K562 (cell line): Measurements from ENCODE around the gene LAMA5. TPM values are rescaled to one million over a fixed set of nuclear protein-coding genes. Genes with fewer than 3 reads are reported as not detected.

Experiments used
- ARID1B ChIP-seq: fragments of 450-650 bp; IDR thresholded peaks from 2 replicates; pipeline ENCODE4 v1.6.1; 2016; ENCODE audit warnings: antibody characterized with exemption, mild to moderate bottlenecking, inconsistent platforms
- BACH1 ChIP-seq: fragments of 200-800 bp; sonication (Bioruptor generic); IDR thresholded peaks from 2 replicates; pipeline ENCODE4 v1.6.1; 2016; ENCODE audit warnings: missing genetic modification characterization, missing compliant biosample characterization
- CEBPG ChIP-seq, 3 experiments: fragments of 200-800 bp in 1 of 3; sonication (Bioruptor generic) in 1 of 3; sonication (generic) in 1 of 3; formaldehyde crosslinking in 1 of 3; IDR thresholded peaks in 2 of 3; conservative IDR thresholded peaks in 1 of 3; 2 replicates each; pipeline versions ENCODE4 v1.6.1 to v1.8.0; 2016 to 2022; ENCODE audit warnings: missing compliant biosample characterization in 2 of 3, missing genetic modification characterization in 2 of 3, mild to moderate bottlenecking in 1 of 3, missing genetic modification reagents in 1 of 3
- FIP1L1 ChIP-seq: fragments of 200-400 bp; formaldehyde crosslinking; IDR thresholded peaks from 2 replicates; pipeline ENCODE4 v1.6.1; 2018; ENCODE audit warnings: mild to moderate bottlenecking, low read depth, low read length; ENCODE audit not compliant: poor library complexity, severe bottlenecking
- HIVEP1 ChIP-seq: fragments of 250-450 bp; sonication (Bioruptor Pico); IDR thresholded peaks from 2 replicates; pipeline ENCODE4 v1.4.0; 2020; ENCODE audit warnings: mild to moderate bottlenecking
- HMGN3 ChIP-seq: IDR thresholded peaks from 2 replicates; pipeline ENCODE4 v1.6.1; 2011; ENCODE audit warnings: borderline replicate concordance, low read depth, mild to moderate bottlenecking, mixed read lengths, low read length; ENCODE audit not compliant: insufficient read length; ENCODE audit errors: extremely low read depth
- HNRNPL ChIP-seq: fragments of 200-400 bp; formaldehyde crosslinking; IDR thresholded peaks from 2 replicates; pipeline ENCODE4 v1.6.1; 2017; ENCODE audit warnings: low read depth, mild to moderate bottlenecking, low read length
- KLF1 ChIP-seq: fragments of 450-650 bp; IDR thresholded peaks from 2 replicates; pipeline ENCODE4 v1.6.1; 2016; ENCODE audit warnings: missing genetic modification characterization, missing compliant biosample characterization
- LEF1 ChIP-seq: fragments of 450-650 bp; IDR thresholded peaks from 2 replicates; pipeline ENCODE4 v1.6.1; 2016; ENCODE audit warnings: mild to moderate bottlenecking
- MAZ ChIP-seq, 2 experiments: fragments of 450-650 bp in 1 of 2; sonication (generic) in 1 of 2; formaldehyde crosslinking; IDR thresholded peaks in 1 of 2; conservative IDR thresholded peaks in 1 of 2; 2 replicates each; pipeline versions ENCODE4 v1.4.0 to v1.5.0; 2020; ENCODE audit warnings: mild to moderate bottlenecking in 1 of 2, missing genetic modification reagents in 1 of 2
- MEF2A ChIP-seq: IDR thresholded peaks from 2 replicates; pipeline ENCODE4 v1.6.1; 2011; ENCODE audit warnings: low read depth, mild to moderate bottlenecking, low read length, moderate library complexity; ENCODE audit not compliant: control insufficient read depth
- MTA2 ChIP-seq: fragments of 450-650 bp; IDR thresholded peaks from 2 replicates; pipeline ENCODE4 v1.6.1; 2016; ENCODE audit warnings: low read depth
- MYBL2 ChIP-seq, 2 experiments: fragments of 450-650 bp in 1 of 2; sonication (generic) in 1 of 2; formaldehyde crosslinking in 1 of 2; IDR thresholded peaks; 2 replicates each; pipeline versions ENCODE4 v1.6.1 to v1.8.1; 2017 to 2022; ENCODE audit warnings: borderline replicate concordance in 1 of 2, inconsistent platforms in 1 of 2, low read depth in 1 of 2, mild to moderate bottlenecking in 1 of 2, missing genetic modification reagents in 1 of 2, moderate library complexity in 1 of 2
- NEUROD1 ChIP-seq: fragments of 150-350 bp; IDR thresholded peaks from 2 replicates; pipeline ENCODE4 v1.6.1; 2014; ENCODE audit warnings: borderline replicate concordance, low read length, low read depth; ENCODE audit not compliant: partially characterized antibody
- NFE2 ChIP-seq: IDR thresholded peaks from 2 replicates; pipeline ENCODE4 v1.6.1; 2014; ENCODE audit warnings: antibody characterized with exemption, low read depth
- NUFIP1 ChIP-seq: fragments of 450-650 bp; IDR thresholded peaks from 2 replicates; pipeline ENCODE4 v1.6.1; 2018; ENCODE audit not compliant: partially characterized antibody
- POLR2A ChIP-seq: fragments of 450-650 bp; conservative IDR thresholded peaks from 2 replicates; pipeline ENCODE4 v1.6.1; 2016
- RBFOX2 ChIP-seq: fragments of 200-400 bp; formaldehyde crosslinking; IDR thresholded peaks from 2 replicates; pipeline ENCODE4 v1.6.1; 2017; ENCODE audit warnings: low read depth, mild to moderate bottlenecking, low read length, moderate library complexity
- ZNF224 ChIP-seq: sonication (generic); formaldehyde crosslinking; IDR thresholded peaks from 2 replicates; pipeline ENCODE4 v1.8.0; 2022; ENCODE audit warnings: mild to moderate bottlenecking, missing genetic modification reagents
- ZNF584 ChIP-seq: fragments of 200-800 bp; sonication (Bioruptor generic); IDR thresholded peaks from 2 replicates; pipeline ENCODE4 v1.6.1; 2016; ENCODE audit warnings: low read depth, mild to moderate bottlenecking, missing genetic modification characterization, missing compliant biosample characterization
- polyA plus RNA-seq, 8 experiments: library from polyadenylated mRNA; depleted of rRNA in 4 of 8; stranded (reverse) in 5 of 8; unstranded in 3 of 8; fragments of >200 nt; fragmentation: Nextera tagmentation in 2 of 8; fragmentation: Illumina TruSeq in 1 of 8; extraction: Ambion mirVana in 2 of 8; extraction: Trizol in 1 of 8; gene quantifications; 2 replicates each; pipeline versions ENCODE4 v1.2.1 to v1.2.3, GENCODE V29; 2011 to 2014; ENCODE audit warnings: inconsistent platforms in 1 of 8, missing spikeins in 1 of 8
- total RNA-seq, 7 experiments: library from RNA; depleted of rRNA in 6 of 7; stranded (reverse); fragments of >200 nt in 6 of 7; fragmentation: Illumina TruSeq in 2 of 7; extraction: Trizol in 2 of 7; gene quantifications; 2 replicates each; pipeline versions ENCODE4 v1.2.1 to v1.2.3, GENCODE V29; 2011 to 2021; ENCODE audit warnings: low replicate concordance in 1 of 7
- TF ChIP-seq, protein P1 (sequence below): fragments of 450-650 bp; IDR thresholded peaks from 2 replicates; pipeline ENCODE4 v1.6.1; 2017; ENCODE audit warnings: antibody characterized with exemption, mild to moderate bottlenecking
- TF ChIP-seq, protein P2 (sequence below): fragments of 450-650 bp; IDR thresholded peaks from one replicate; pipeline ENCODE4 v1.6.1; 2018; ENCODE audit warnings: mild to moderate bottlenecking, moderate library complexity; ENCODE audit not compliant: partially characterized antibody
- TF ChIP-seq, protein P3 (sequence below): fragments of 250-450 bp; sonication (Bioruptor Pico); IDR thresholded peaks from 2 replicates; pipeline ENCODE4 v1.5.0; 2021

The LAMA5 gene
- total and polyA plus RNA-seq, 9 of the 15 experiments (the other 6 are each of a cell fraction or from before 2014, with no cell fraction given) = 0.31 to 101 (median 7.8) TPM

DNA sequence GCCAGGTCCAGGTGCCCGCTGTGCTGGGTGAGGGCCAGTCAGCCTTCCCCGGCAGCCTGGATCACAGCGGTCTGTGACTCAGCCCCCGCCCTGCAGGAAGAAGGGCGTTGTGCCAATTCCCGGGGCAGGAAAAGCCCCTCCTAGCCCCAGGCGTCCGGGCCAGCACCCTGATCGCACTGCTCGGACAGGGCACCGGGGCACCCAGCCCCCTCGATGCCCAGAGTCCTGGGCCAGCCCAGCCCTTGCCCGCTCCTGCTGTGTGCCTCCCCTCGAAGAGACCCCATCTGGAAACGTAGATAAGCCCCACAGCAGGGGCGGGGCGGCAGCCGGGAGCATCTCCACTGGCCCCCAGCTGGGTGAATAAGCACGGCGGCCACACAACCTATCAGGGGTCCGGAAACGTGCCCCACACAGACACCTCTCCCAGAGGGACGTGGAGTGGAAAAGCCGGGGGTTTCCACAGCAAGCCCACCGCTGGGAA lies 9.9 kb downstream of the LAMA5 start (continued):
- TF ChIP-seq CEBPG (CRISPR knock-in tag; IDR thresholded peaks at IDR 0.05) = no peak
- TF ChIP-seq CEBPG (tag; conservative IDR thresholded peaks at IDR 0.05 in 1 of 2, IDR thresholded peaks at IDR 0.05 in 1 of 2) = no peak
- peak; percentile 76 to 89 for TF ChIP-seq MAZ (CRISPR knock-in tag; conservative IDR thresholded peaks at IDR 0.05 in 1 of 2, IDR thresholded peaks at IDR 0.05 in 1 of 2)
- TF ChIP-seq KLF1 (tag) = peak; percentile 66; the same call in 1 of the 2 replicates
- peak; percentile 71 for TF ChIP-seq MTA2
- TF ChIP-seq RBFOX2 = peak; percentile 59
- TF ChIP-seq ARID1B = peak; percentile 95
- no peak for TF ChIP-seq BACH1 (tag)
- 0 out of 2 replicates have a peak, but pooled peaks have one; percentile 6 for TF ChIP-seq NFE2
- TF ChIP-seq FIP1L1 = no peak
- TF ChIP-seq, protein P1, sequence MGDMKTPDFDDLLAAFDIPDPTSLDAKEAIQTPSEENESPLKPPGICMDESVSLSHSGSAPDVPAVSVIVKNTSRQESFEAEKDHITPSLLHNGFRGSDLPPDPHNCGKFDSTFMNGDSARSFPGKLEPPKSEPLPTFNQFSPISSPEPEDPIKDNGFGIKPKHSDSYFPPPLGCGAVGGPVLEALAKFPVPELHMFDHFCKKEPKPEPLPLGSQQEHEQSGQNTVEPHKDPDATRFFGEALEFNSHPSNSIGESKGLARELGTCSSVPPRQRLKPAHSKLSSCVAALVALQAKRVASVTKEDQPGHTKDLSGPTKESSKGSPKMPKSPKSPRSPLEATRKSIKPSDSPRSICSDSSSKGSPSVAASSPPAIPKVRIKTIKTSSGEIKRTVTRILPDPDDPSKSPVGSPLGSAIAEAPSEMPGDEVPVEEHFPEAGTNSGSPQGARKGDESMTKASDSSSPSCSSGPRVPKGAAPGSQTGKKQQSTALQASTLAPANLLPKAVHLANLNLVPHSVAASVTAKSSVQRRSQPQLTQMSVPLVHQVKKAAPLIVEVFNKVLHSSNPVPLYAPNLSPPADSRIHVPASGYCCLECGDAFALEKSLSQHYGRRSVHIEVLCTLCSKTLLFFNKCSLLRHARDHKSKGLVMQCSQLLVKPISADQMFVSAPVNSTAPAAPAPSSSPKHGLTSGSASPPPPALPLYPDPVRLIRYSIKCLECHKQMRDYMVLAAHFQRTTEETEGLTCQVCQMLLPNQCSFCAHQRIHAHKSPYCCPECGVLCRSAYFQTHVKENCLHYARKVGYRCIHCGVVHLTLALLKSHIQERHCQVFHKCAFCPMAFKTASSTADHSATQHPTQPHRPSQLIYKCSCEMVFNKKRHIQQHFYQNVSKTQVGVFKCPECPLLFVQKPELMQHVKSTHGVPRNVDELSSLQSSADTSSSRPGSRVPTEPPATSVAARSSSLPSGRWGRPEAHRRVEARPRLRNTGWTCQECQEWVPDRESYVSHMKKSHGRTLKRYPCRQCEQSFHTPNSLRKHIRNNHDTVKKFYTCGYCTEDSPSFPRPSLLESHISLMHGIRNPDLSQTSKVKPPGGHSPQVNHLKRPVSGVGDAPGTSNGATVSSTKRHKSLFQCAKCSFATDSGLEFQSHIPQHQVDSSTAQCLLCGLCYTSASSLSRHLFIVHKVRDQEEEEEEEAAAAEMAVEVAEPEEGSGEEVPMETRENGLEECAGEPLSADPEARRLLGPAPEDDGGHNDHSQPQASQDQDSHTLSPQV = peak; percentile 91; the same call in 1 of the 2 replicates
- TF ChIP-seq NUFIP1 = no peak
- no peak for TF ChIP-seq MEF2A
- no peak for TF ChIP-seq ZNF584 (CRISPR knock-in tag)
- TF ChIP-seq, protein P2, sequence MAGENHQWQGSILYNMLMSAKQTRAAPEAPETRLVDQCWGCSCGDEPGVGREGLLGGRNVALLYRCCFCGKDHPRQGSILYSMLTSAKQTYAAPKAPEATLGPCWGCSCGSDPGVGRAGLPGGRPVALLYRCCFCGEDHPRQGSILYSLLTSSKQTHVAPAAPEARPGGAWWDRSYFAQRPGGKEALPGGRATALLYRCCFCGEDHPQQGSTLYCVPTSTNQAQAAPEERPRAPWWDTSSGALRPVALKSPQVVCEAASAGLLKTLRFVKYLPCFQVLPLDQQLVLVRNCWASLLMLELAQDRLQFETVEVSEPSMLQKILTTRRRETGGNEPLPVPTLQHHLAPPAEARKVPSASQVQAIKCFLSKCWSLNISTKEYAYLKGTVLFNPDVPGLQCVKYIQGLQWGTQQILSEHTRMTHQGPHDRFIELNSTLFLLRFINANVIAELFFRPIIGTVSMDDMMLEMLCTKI = no peak
- TF ChIP-seq, protein P3, sequence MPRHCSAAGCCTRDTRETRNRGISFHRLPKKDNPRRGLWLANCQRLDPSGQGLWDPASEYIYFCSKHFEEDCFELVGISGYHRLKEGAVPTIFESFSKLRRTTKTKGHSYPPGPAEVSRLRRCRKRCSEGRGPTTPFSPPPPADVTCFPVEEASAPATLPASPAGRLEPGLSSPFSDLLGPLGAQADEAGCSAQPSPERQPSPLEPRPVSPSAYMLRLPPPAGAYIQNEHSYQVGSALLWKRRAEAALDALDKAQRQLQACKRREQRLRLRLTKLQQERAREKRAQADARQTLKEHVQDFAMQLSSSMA = no peak
- TF ChIP-seq MYBL2 (IDR thresholded peaks at IDR 0.05; ENCODE audit: low read depth) = no peak
- TF ChIP-seq MYBL2 (CRISPR knock-in tag; IDR thresholded peaks at IDR 0.05; ENCODE audit: borderline replicate concordance) = no peak
- TF ChIP-seq LEF1 = no peak
- TF ChIP-seq ZNF224 (CRISPR knock-in tag) = no peak
- peak; percentile 93 for TF ChIP-seq HMGN3
- peak; percentile 99 for TF ChIP-seq HNRNPL
- no peak for TF ChIP-seq HIVEP1 (CRISPR knock-in tag)
- TF ChIP-seq NEUROD1 = peak; percentile 61
- no peak for TF ChIP-seq POLR2A
